PC-9 (cell line): ENCODE data around the gene EIF2S1. TPM values are rescaled to one million over a fixed set of nuclear protein-coding genes. Genes with fewer than 3 reads are reported as not detected.
A peak's percentile ranks its signal among the peaks of the same experiment; 100 is the strongest.

Experiments used
- Bru-seq: library from RNA; stranded (reverse); fragments of 400-500 nt; gene quantifications from one replicate; lab custom pipeline; 2021; lab: Mats Ljungman, UMichigan
- BruChase-seq, 2 experiments: library from RNA; stranded (reverse); fragments of 400-500 nt; gene quantifications; one replicate each; lab custom pipeline; 2021; lab: Mats Ljungman, UMichigan
- BruUV-seq: library from RNA; stranded (reverse); fragments of 400-500 nt; replicated peaks from 2 replicates; lab custom pipeline; 2021; lab: Mats Ljungman, UMichigan
- CTCF ChIA-PET: fragments of 300-600 bp; sonication (Branson Sonifier 250); formaldehyde crosslinking; loops from one replicate; lab custom pipeline; 2022; ENCODE audit warnings: antibody characterized with exemption; lab: Charles Lee
- POLR2A ChIA-PET: fragments of 300-600 bp; sonication (Branson Sonifier 250); formaldehyde crosslinking; loops from one replicate; lab custom pipeline; 2022; ENCODE audit warnings: antibody characterized with exemption; ENCODE audit not compliant: unreplicated experiment; lab: Charles Lee
- DNase-seq, 2 experiments: peaks; one replicate each; pipeline versions ENCODE4 v3.0.0 to v3.0.0-alpha.2; 2015 to 2022; ENCODE audit warnings: mixed read lengths in 1 of 2
- H2AFZ ChIP-seq: fragments of 200-600 bp; sonication (generic); 2 replicates; pipeline ENCODE4 v1.8.1; 2017; ENCODE audit warnings: antibody characterized with exemption
- H3F3A ChIP-seq: fragments of 200-600 bp; sonication (generic); 2 replicates; pipeline ENCODE4 v1.8.1; 2017; ENCODE audit warnings: antibody characterized with exemption, mild to moderate bottlenecking, low read depth; ENCODE audit not compliant: insufficient read depth
- H3K27ac ChIP-seq: fragments of 200-600 bp; sonication (generic); 2 replicates; pipeline ENCODE4 v1.6.1; 2016; ENCODE audit warnings: mixed run types
- H3K27me3 ChIP-seq: fragments of 200-600 bp; sonication (generic); 2 replicates; pipeline ENCODE4 v1.6.1; 2016; ENCODE audit warnings: low read depth, mixed run types; ENCODE audit not compliant: insufficient read depth
- H3K36me3 ChIP-seq: fragments of 200-600 bp; sonication (generic); 2 replicates; pipeline ENCODE4 v1.6.1; 2016; ENCODE audit warnings: low read depth, mixed run types
- H3K4me1 ChIP-seq: fragments of 200-600 bp; sonication (generic); replicated peaks from 2 replicates; pipeline ENCODE4 v1.6.1; 2016; ENCODE audit warnings: mixed run types; ENCODE audit not compliant: insufficient read depth
- H3K4me2 ChIP-seq: fragments of 200-600 bp; sonication (generic); 2 replicates; pipeline ENCODE4 v1.6.1; 2017; ENCODE audit warnings: mixed run types
- H3K4me3 ChIP-seq: fragments of 200-600 bp; sonication (generic); 2 replicates; pipeline ENCODE4 v1.6.1; 2016; ENCODE audit warnings: mixed run types
- H3K79me2 ChIP-seq: fragments of 200-600 bp; sonication (generic); 2 replicates; pipeline ENCODE4 v1.6.1; 2017; ENCODE audit warnings: low read depth, mixed run types
- H3K9me2 ChIP-seq: fragments of 200-600 bp; sonication (generic); 2 replicates; pipeline ENCODE4 v1.8.1; 2017; ENCODE audit warnings: mild to moderate bottlenecking; ENCODE audit not compliant: insufficient read depth
- H3K9me3 ChIP-seq: fragments of 200-600 bp; sonication (generic); 2 replicates; pipeline ENCODE4 v1.8.1; 2016; ENCODE audit warnings: low read depth; ENCODE audit not compliant: insufficient read depth
- H4K20me1 ChIP-seq: fragments of 200-600 bp; sonication (generic); 2 replicates; pipeline ENCODE4 v1.8.1; 2017; ENCODE audit not compliant: insufficient read depth
- CTCF ChIP-seq: fragments of 200-600 bp; sonication (generic); conservative IDR thresholded peaks from 2 replicates; pipeline ENCODE4 v1.6.1; 2017; ENCODE audit warnings: mixed run types, antibody characterized with exemption, mild to moderate bottlenecking, moderate library complexity
- EZH2 ChIP-seq: fragments of 200-600 bp; sonication (generic); IDR thresholded peaks from 2 replicates; pipeline ENCODE4 v1.8.0; 2017; ENCODE audit warnings: antibody characterized with exemption, low read depth
- intact Hi-C: fragments of 100-400 bp; cut with micrococcal nuclease; formaldehyde crosslinking; loops from one replicate; pipeline ENCODE4 v1.10.0; 2022; ENCODE audit not compliant: unreplicated experiment
- long read RNA-seq: library from polyadenylated mRNA; stranded (forward); transcript quantifications from one replicate; pipeline ENCODE4 v2.0.0, GENCODE V29; 2022
- total RNA-seq: library from RNA; stranded (reverse); gene quantifications from 2 replicates; pipeline ENCODE4 v1.2.3, GENCODE V29; 2021

Gene EIF2S1
- total RNA-seq (144 and 146 TPM in 2 replicates), Bru-seq, nascent RNA (percentile 97 among the genes with signal in this experiment), BruChase-seq, experiment 1, labeled RNA remaining after a 2-hour chase (percentile 90 among the genes with signal in this experiment), BruChase-seq, experiment 2, labeled RNA remaining after a 6-hour chase (percentile 96 among the genes with signal in this experiment)
- long read RNA-seq, full-length matches to known transcripts: 323 of 338 reads
- long read RNA-seq, partial matches to known transcripts: 4 of 338 reads
- long read RNA-seq, other reads (novel, unspliced or antisense): 11 of 338 reads

GRCh38 chr14:67359775-67360469 is at the start of gene EIF2S1, which contains the start of gene ATP6V1D:
Gene EIF2S1 (plus strand): TSS chr14:67360328. CDS start chr14:67364768, 4,440 bp downstream.
Gene ATP6V1D (minus strand): TSS chr14:67359804. CDS start chr14:67359698, 106 bp downstream.
- peak within 1 kb of the TSS; percentile 71 for H3K27ac ChIP-seq
- peaks cover 14% of the 10 kb centered on the region for H3K36me3 ChIP-seq
- H3K9me2 ChIP-seq: no peaks in the 10 kb centered on the region
- peak within 1 kb of the TSS; percentile 94 for H3K4me2 ChIP-seq
- DNase-seq: peak; percentile 97 to 100
- peaks cover 36% of the 10 kb centered on the region for H4K20me1 ChIP-seq
- H3K79me2 ChIP-seq: peaks cover 87% of the 10 kb centered on the region
- no peaks in the 10 kb centered on the region for H3K27me3 ChIP-seq
- ChIA-PET CTCF (interaction anchor here (0.5 to 1.1 kb wide), 6 partner anchors 25 to 1001 kb away, joined by 3 to 6 read pairs (median 4); no protein-coding TSS in a partner anchor), POLR2A (interaction anchor here (0.6 to 0.8 kb wide), 8 partner anchors 49 to 1010 kb away, joined by 3 to 7 read pairs (median 4); partner anchors contain the start of gene GPHN)
- intact Hi-C loops: loop anchor here (1.0 to 5.0 kb wide), 5 partner anchors 47 to 853 kb away; partner anchors contain the start of genes GPHN and PALS1
- H3K9me3 ChIP-seq: no peaks in the 10 kb centered on the region
- H3K4me3 ChIP-seq: peak within 1 kb of the TSS; percentile 75
- peaks cover 15% of the 10 kb centered on the region for H3F3A ChIP-seq
- TF ChIP-seq EZH2: no peak
- peak; percentile 100 for TF ChIP-seq CTCF
- BruUV-seq: no TSS peak
- H2AFZ ChIP-seq: peak within 1 kb of the TSS; percentile 92
- H3K4me1 ChIP-seq: peaks cover 44% of the 10 kb centered on the region

- DNase-seq: peak; percentile 33 to 95
- ChIA-PET POLR2A (interaction anchor here (0.5 to 0.8 kb wide), 3 partner anchors 9 to 71 kb away, joined by 3 to 15 read pairs (median 4); partner anchors contain the start of gene PALS1), CTCF (interaction anchor here (0.6 kb wide), 1 partner anchor 26 kb away, joined by 3 read pairs; no protein-coding TSS in a partner anchor)
- Histone ChIP-seq H3K27ac (no peak overlapping the region), H3K9me3 (no peaks in the 10 kb centered on the region), H3K4me3 (no peak overlapping the region), H3K9me2 (no peaks in the 10 kb centered on the region), H3K36me3 (no peaks in the 10 kb centered on the region; the same call in 1 of the 2 replicates), H3K4me2 (peak overlapping the region; percentile 38), H3K4me1 (peaks cover 25% of the 10 kb centered on the region), H3F3A (peaks cover 16% of the 10 kb centered on the region; the same call in 1 of the 2 replicates), H2AFZ (no peak overlapping the region), H3K79me2 (no peaks in the 10 kb centered on the region), H3K27me3 (no peaks in the 10 kb centered on the region), H4K20me1 (peaks cover 23% of the 10 kb centered on the region)
- no TSS peak for BruUV-seq
- intact Hi-C loops: loop anchor here (2.0 kb wide), 1 partner anchor 49 kb away; the partner anchor contains the start of gene EIF2S1
- TF ChIP-seq CTCF: no peak
- no peak for TF ChIP-seq EZH2
Measured at GRCh38 chr14:67311868-67312267, 48.3 kb upstream of the EIF2S1 start.

GRCh38 chr14:67313153-67313552 is 47.0 kb upstream of the EIF2S1 start:
- no peak for TF ChIP-seq CTCF
- TF ChIP-seq EZH2: no peak
- H3K4me3 ChIP-seq: no peak overlapping the region
- CTCF ChIA-PET: interaction anchor here (0.6 kb wide), 1 partner anchor 66 kb away, joined by 3 read pairs; no protein-coding TSS in a partner anchor

More at GRCh38 chr14:67313153-67313552, 47.0 kb upstream of the EIF2S1 start:
- Histone ChIP-seq H3K27ac (no peak overlapping the region), H3K4me2 (no peak overlapping the region), H3F3A (peaks cover 22% of the 10 kb centered on the region), H3K36me3 (peaks cover 8% of the 10 kb centered on the region; the same call in 1 of the 2 replicates), H4K20me1 (peaks cover 30% of the 10 kb centered on the region), H3K4me1 (peaks cover 25% of the 10 kb centered on the region), H3K27me3 (no peaks in the 10 kb centered on the region), H3K9me3 (no peaks in the 10 kb centered on the region), H3K79me2 (no peaks in the 10 kb centered on the region), H3K9me2 (no peaks in the 10 kb centered on the region), H2AFZ (no peak overlapping the region)
- POLR2A ChIA-PET: no interaction called here
- no TSS peak for BruUV-seq
- DNase-seq: no peak
- intact Hi-C loops: loop anchor here (2.0 kb wide), 1 partner anchor 48 kb away; the partner anchor contains the start of gene EIF2S1
